HepG2 (cell line): ENCODE results near the gene LYSMD3. TPM values are rescaled to one million over a fixed set of nuclear protein-coding genes. Genes with fewer than 3 reads are reported as not detected.

Experiments used
- DPF2 ChIP-seq: sonication (generic); formaldehyde crosslinking; IDR thresholded peaks from 2 replicates; pipeline ENCODE4 v1.4.0; 2020; ENCODE audit warnings: mild to moderate bottlenecking, low read depth, missing genetic modification reagents, borderline replicate concordance
- GTF2F1 ChIP-seq: fragments of 150-350 bp; IDR thresholded peaks from 2 replicates; pipeline ENCODE4 v1.6.1; 2014; ENCODE audit warnings: low read length
- IRX3 ChIP-seq: sonication (generic); formaldehyde crosslinking; IDR thresholded peaks from 2 replicates; pipeline ENCODE4 v1.8.1; 2023; ENCODE audit warnings: mild to moderate bottlenecking, low read depth, missing genetic modification reagents, borderline replicate concordance
- KDM5B ChIP-seq: sonication (generic); formaldehyde crosslinking; IDR thresholded peaks from 2 replicates; pipeline ENCODE4 v1.4.0; 2020; ENCODE audit warnings: missing genetic modification reagents, mild to moderate bottlenecking, borderline replicate concordance
- KLF13 ChIP-seq: sonication (generic); formaldehyde crosslinking; IDR thresholded peaks from 2 replicates; pipeline ENCODE4 v1.4.0; 2020; ENCODE audit warnings: mild to moderate bottlenecking, missing genetic modification reagents
- RBM22 ChIP-seq: fragments of 200-400 bp; formaldehyde crosslinking; optimal IDR thresholded peaks from 2 replicates; pipeline ENCODE3; 2017; ENCODE audit warnings: mild to moderate bottlenecking, low read length, moderate library complexity
- SIX1 ChIP-seq: sonication (generic); formaldehyde crosslinking; IDR thresholded peaks from 2 replicates; pipeline ENCODE4 v1.4.0; 2020; ENCODE audit warnings: missing genetic modification reagents, borderline replicate concordance
- ZNF235 ChIP-seq: sonication (generic); formaldehyde crosslinking; IDR thresholded peaks from 2 replicates; pipeline ENCODE4 v1.8.1; 2023; ENCODE audit warnings: mild to moderate bottlenecking, missing genetic modification reagents, borderline replicate concordance
- ZNF570 ChIP-seq: sonication (generic); formaldehyde crosslinking; IDR thresholded peaks from 2 replicates; pipeline ENCODE4 v1.4.0; 2020; ENCODE audit warnings: mild to moderate bottlenecking, missing genetic modification reagents, borderline replicate concordance
- ZNF839 ChIP-seq: sonication (generic); formaldehyde crosslinking; IDR thresholded peaks from 2 replicates; pipeline ENCODE4 v1.4.0; 2020; ENCODE audit warnings: missing genetic modification reagents, mild to moderate bottlenecking, borderline replicate concordance
- polyA plus RNA-seq, 8 experiments: library from polyadenylated mRNA; depleted of rRNA in 3 of 8; stranded (reverse) in 7 of 8; unstranded in 1 of 8; fragments of >200 nt; fragmentation: Illumina TruSeq in 4 of 8; extraction: Trizol in 4 of 8; gene quantifications; 2 replicates each; pipeline versions ENCODE4 v1.2.1 to v1.2.3, GENCODE V29; 2011 to 2016; ENCODE audit warnings: low read depth in 4 of 8, missing spikeins in 1 of 8, mixed read lengths in 1 of 8; ENCODE audit not compliant: insufficient read depth in 1 of 8
- total RNA-seq, 5 experiments: library from RNA; depleted of rRNA; stranded (reverse); fragments of >200 nt; fragmentation: Illumina TruSeq; extraction: Trizol; gene quantifications; 2 replicates each; pipeline ENCODE4 v1.2.3, GENCODE V29; 2016; ENCODE audit warnings: low read depth in 1 of 5
- TF ChIP-seq, protein P1 (sequence below): sonication (generic); formaldehyde crosslinking; IDR thresholded peaks from 2 replicates; pipeline ENCODE4 v1.8.1; 2023; ENCODE audit warnings: mild to moderate bottlenecking, missing genetic modification reagents
- TF ChIP-seq, protein P2 (sequence below): sonication (generic); formaldehyde crosslinking; IDR thresholded peaks from 2 replicates; pipeline ENCODE4 v1.4.0; 2020; ENCODE audit warnings: mild to moderate bottlenecking, missing genetic modification reagents
- TF ChIP-seq, protein P3 (sequence below): sonication (generic); formaldehyde crosslinking; IDR thresholded peaks from 2 replicates; pipeline ENCODE4 v1.4.0; 2020; ENCODE audit warnings: mild to moderate bottlenecking, missing genetic modification reagents
- TF ChIP-seq, protein P4 (sequence below): sonication (generic); formaldehyde crosslinking; IDR thresholded peaks from 2 replicates; pipeline ENCODE4 v1.8.0; 2022; ENCODE audit warnings: mild to moderate bottlenecking, missing genetic modification reagents; ENCODE audit not compliant: insufficient replicate concordance
- TF ChIP-seq, protein P5 (sequence below): sonication (generic); formaldehyde crosslinking; IDR thresholded peaks from 2 replicates; pipeline ENCODE4 v1.8.1; 2023; ENCODE audit warnings: mild to moderate bottlenecking, inconsistent platforms, moderate library complexity, missing genetic modification reagents, borderline replicate concordance
- TF ChIP-seq, protein P6 (sequence below): sonication (generic); formaldehyde crosslinking; IDR thresholded peaks from 2 replicates; pipeline ENCODE4 v1.4.0; 2020; ENCODE audit warnings: missing genetic modification reagents, mild to moderate bottlenecking, borderline replicate concordance
- TF ChIP-seq, protein P7 (sequence below), 2 experiments: sonication (generic) in 1 of 2; formaldehyde crosslinking in 1 of 2; IDR thresholded peaks; 2 replicates each; pipeline versions ENCODE4 v1.4.0 to v1.6.1; 2018 to 2020; ENCODE audit warnings: missing genetic modification reagents in 2 of 2, borderline replicate concordance in 1 of 2, low read depth in 1 of 2, mild to moderate bottlenecking in 1 of 2, missing biosample characterization in 1 of 2

Gene LYSMD3
- total and polyA plus RNA-seq, 2 of the 13 experiments (the other 11 are each of a cell fraction or from before 2014, with no cell fraction given): 9.1 to 13.8 TPM

DNA sequence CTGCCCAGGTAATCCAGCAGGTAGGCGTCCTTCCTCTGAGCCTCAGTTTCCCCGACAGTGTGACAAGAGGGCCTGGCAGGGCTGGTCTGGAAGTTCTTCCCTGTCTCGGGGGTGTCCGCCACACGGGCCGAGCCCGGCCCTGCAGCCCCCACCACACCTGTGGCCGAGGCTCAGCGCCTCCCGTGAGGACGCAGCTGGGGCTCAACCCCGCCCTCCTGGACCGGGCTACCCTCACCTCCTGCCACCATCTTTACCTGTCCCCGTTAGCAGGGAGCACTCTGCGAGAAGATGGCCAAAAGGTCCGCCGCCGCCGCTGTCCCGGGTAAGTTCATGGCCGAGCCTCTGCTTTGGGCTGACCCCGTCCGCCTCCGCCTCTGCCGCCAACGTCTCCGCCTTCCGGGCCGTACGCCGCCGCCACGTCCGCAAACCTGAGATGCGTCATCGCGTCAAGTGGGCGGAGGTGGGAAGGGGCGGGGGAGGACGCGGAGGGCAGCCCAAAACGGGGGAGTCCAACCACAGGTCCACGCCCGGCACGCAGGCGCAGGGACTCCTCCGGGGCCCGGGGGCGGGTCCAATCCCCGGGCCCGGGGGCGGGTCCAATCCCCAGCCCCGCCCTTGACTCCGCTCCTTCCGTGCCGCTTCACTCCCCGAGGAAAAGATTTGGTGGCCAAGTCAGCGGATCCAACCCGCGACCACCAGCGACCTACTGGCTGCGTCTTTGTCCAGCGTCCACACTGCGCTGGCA, at the start of gene LYSMD3 (continued):
- no peak for TF ChIP-seq IRX3 (CRISPR knock-in tag)
- no peak; the same call in 1 of the 2 replicates for TF ChIP-seq ZNF839 (CRISPR knock-in tag)
- 0 out of 2 replicates have a peak, but pooled peaks have one; percentile 79 for TF ChIP-seq ZNF570 (CRISPR knock-in tag)
- TF ChIP-seq KLF13: no peak; the same call in 1 of the 2 replicates
- TF ChIP-seq, protein P1, sequence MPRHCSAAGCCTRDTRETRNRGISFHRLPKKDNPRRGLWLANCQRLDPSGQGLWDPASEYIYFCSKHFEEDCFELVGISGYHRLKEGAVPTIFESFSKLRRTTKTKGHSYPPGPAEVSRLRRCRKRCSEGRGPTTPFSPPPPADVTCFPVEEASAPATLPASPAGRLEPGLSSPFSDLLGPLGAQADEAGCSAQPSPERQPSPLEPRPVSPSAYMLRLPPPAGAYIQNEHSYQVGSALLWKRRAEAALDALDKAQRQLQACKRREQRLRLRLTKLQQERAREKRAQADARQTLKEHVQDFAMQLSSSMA (CRISPR knock-in tag): no peak
- peak; percentile 32; the same call in 1 of the 2 replicates for TF ChIP-seq DPF2 (CRISPR knock-in tag)
- TF ChIP-seq, protein P2, sequence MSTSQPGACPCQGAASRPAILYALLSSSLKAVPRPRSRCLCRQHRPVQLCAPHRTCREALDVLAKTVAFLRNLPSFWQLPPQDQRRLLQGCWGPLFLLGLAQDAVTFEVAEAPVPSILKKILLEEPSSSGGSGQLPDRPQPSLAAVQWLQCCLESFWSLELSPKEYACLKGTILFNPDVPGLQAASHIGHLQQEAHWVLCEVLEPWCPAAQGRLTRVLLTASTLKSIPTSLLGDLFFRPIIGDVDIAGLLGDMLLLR: no peak
- 0 out of 2 replicates have a peak, but pooled peaks have one; percentile 33 for TF ChIP-seq ZNF235 (CRISPR knock-in tag)
- TF ChIP-seq, protein P3, sequence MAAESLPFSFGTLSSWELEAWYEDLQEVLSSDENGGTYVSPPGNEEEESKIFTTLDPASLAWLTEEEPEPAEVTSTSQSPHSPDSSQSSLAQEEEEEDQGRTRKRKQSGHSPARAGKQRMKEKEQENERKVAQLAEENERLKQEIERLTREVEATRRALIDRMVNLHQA: no peak
- TF ChIP-seq, protein P4, sequence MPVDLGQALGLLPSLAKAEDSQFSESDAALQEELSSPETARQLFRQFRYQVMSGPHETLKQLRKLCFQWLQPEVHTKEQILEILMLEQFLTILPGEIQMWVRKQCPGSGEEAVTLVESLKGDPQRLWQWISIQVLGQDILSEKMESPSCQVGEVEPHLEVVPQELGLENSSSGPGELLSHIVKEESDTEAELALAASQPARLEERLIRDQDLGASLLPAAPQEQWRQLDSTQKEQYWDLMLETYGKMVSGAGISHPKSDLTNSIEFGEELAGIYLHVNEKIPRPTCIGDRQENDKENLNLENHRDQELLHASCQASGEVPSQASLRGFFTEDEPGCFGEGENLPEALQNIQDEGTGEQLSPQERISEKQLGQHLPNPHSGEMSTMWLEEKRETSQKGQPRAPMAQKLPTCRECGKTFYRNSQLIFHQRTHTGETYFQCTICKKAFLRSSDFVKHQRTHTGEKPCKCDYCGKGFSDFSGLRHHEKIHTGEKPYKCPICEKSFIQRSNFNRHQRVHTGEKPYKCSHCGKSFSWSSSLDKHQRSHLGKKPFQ (CRISPR knock-in tag): no peak
- TF ChIP-seq, protein P5, sequence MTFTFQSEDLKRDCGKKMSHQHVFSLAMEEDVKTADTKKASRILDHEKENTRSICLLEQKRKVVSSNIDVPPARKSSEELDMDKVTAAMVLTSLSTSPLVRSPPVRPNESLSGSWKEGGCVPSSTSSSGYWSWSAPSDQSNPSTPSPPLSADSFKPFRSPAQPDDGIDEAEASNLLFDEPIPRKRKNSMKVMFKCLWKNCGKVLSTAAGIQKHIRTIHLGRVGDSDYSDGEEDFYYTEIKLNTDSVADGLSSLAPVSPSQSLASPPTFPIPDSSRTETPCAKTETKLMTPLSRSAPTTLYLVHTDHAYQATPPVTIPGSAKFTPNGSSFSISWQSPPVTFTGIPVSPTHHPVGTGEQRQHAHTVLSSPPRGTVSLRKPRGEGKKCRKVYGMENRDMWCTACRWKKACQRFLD (CRISPR knock-in tag): no peak; the same call in 1 of the 2 replicates
- TF ChIP-seq SIX1: no peak
- TF ChIP-seq, protein P6, sequence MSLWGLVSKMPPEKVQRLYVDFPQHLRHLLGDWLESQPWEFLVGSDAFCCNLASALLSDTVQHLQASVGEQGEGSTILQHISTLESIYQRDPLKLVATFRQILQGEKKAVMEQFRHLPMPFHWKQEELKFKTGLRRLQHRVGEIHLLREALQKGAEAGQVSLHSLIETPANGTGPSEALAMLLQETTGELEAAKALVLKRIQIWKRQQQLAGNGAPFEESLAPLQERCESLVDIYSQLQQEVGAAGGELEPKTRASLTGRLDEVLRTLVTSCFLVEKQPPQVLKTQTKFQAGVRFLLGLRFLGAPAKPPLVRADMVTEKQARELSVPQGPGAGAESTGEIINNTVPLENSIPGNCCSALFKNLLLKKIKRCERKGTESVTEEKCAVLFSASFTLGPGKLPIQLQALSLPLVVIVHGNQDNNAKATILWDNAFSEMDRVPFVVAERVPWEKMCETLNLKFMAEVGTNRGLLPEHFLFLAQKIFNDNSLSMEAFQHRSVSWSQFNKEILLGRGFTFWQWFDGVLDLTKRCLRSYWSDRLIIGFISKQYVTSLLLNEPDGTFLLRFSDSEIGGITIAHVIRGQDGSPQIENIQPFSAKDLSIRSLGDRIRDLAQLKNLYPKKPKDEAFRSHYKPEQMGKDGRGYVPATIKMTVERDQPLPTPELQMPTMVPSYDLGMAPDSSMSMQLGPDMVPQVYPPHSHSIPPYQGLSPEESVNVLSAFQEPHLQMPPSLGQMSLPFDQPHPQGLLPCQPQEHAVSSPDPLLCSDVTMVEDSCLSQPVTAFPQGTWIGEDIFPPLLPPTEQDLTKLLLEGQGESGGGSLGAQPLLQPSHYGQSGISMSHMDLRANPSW (CRISPR knock-in tag): no peak
- TF ChIP-seq KDM5B (CRISPR knock-in tag): peak; percentile 94
- TF ChIP-seq GTF2F1: no peak
- no peak for TF ChIP-seq RBM22
- TF ChIP-seq, protein P7, sequence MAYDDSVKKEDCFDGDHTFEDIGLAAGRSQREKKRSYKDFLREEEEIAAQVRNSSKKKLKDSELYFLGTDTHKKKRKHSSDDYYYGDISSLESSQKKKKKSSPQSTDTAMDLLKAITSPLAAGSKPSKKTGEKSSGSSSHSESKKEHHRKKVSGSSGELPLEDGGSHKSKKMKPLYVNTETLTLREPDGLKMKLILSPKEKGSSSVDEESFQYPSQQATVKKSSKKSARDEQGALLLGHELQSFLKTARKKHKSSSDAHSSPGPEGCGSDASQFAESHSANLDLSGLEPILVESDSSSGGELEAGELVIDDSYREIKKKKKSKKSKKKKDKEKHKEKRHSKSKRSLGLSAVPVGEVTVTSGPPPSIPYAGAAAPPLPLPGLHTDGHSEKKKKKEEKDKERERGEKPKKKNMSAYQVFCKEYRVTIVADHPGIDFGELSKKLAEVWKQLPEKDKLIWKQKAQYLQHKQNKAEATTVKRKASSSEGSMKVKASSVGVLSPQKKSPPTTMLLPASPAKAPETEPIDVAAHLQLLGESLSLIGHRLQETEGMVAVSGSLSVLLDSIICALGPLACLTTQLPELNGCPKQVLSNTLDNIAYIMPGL (CRISPR knock-in tag; IDR thresholded peaks at IDR 0.05; ENCODE audit: borderline replicate concordance in 1 of 2, low read depth in 1 of 2): peak; percentile 85 to 88; a peak in 3 of 4 replicates
